Measurements from ENCODE around the gene PLEKHJ1.

Gene PLEKHJ1

DNA sequence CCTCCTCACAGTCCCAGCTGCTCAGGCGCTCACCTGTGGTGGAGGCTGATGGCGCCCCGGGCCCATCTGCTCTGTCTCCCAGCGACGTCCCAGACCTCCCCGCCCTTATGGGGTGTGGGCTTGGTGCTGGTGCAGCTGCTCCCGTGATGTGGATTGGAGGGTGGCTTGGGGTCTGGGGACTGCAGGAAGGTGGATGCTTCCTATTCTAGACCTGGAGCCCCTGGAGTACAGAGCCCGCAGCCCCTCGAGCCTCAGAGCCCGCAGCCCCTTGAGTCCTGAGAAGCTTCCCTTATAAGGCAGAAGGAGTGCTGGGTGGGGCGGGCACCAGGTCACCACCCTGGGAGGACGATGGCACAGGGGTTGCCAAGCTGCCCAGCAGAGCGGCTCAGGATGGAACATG is 40.8 kb downstream of the PLEKHJ1 start:
- DNase-seq, result no peak

DNA sequence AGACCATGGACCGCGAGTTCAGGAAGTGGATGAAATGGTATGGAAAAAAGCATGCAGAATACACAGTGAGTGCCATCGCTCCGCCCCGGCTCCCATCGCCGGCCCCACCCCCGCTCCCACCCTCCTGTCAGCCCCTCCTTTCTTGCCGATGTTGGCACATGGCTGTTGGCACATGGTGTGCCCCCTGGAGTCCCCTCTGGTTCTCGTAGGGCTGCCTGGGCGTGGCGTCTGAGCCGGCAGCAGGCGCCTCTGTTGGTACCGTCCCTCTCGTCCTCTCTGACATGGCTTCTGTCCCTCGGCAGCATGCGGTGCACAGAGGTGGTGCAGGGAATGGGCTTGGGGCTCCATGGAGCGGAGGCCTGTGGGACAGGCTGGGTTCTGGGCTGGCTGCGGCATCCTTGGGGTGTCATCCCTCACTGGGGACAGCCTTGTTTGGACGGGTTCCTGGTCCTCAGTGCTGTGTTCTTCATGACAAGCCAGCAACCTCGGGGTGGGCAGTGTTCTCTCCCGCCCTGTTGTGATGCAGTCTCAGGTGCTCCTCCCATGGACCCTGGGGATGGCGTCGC is 41.5 kb downstream of the PLEKHJ1 start:
- DNase-seq, result no peak

DNA sequence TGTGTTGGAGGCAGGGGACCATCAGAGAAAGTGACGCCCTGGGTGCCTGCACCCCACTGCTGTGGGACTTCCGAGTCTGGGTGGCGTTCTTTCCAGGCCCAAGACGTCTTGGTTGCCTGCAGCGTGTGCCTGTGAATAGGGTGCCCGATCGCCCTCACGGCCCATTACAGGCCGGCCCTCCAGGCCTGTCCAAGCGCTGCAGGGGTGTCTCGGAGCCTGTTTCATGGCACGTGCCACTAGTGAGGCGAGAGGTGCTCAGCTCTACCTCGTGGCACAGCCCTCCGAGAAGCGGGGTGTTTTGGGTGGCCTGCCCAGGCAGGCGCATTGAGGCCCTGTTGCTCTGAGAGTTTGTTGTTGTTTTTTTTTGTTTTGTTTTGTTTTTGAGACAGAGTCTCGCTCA is 42.3 kb downstream of the PLEKHJ1 start:
- no peak for DNase-seq

DNA sequence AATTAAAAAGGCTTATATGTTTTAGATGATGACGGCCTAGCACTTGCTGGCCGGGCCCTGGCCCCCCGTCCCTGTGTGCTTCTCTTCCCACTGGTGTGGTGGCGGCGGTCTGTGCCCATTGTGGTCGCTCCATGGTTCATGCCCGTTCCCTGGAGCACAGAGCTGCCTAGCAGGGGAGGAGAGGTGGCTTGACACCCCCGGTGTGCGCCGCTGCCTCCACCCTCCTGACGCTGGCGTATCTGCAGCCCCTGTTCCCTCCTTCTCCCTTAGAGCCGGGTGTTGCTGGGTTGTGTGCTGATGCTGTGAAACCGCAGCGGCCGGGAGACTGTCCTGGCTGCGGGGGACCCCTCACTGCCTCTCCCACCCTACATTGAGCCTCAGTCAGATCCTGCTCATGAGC is 43.3 kb downstream of the PLEKHJ1 start:
- no peak for DNase-seq

DNA sequence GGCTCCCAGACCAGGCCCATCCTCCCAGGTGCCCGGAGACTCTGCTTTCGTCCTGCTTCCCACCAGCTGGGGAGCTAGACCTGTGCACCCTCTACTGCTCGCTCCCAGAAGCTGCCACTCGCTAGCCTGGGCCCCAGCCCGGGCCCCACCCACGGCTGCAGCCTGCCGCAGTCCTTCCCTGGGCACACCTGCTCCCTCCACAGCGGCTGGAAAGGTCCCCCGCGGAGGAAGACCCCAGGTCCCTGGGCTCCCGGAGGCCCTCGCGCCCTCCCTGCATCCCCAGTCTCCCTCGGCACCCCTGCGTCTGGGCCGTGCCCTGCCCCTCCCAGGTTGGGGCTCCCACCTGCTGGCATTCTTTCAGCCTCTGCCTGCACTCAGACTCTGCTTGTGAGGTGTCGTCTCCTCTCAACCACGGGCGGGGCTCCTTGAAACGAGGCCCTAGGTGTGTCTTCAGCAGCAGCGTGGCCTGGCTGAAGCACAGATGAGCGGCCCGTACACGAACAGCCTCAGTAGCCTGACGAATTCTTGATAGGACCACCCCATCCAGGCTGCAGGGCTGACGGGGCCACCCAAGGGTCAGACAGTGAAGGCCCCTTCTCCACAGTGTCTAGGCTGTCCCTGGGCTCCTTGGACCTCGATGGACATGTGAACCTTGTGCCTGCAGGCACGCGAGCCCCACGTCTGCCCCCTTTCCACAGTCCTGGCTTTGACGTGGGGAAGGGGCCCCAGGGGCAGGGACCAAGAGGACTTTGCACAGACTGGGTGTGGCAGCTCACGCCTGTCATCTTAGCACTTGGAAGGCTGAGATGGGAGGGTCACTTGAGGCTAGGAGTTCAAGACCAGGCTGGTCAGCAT is 44.4 kb downstream of the PLEKHJ1 start:
- DNase-seq, result no peak

DNA sequence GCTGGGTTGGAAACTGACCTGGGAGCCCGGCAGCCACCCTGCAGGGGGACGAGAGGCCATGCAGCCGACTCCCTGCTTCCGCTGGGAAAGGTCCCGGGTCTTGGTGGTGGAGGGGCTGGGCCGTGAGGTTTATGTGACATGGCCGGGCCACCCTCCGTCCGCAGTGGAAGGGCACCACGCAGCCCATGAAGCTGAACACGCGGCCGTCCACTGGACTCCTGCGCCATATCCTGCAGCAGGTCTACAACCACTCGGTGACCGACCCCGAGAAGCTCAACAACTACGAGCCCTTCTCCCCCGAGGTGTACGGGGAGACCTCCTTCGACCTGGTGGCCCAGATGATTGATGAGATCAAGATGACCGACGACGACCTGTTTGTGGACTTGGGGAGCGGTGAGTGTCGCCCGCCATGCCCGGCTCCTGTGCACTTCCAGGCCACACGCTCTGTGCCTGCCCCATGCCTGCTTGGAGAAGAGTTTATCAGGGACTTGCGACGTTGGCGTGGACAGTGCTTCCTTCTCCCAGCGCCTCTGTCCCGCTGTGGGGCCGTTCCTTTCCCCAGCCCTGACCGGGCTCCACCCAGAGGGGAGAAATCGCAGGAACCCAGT is 45.2 kb downstream of the PLEKHJ1 start:
- no peak for DNase-seq

DNA sequence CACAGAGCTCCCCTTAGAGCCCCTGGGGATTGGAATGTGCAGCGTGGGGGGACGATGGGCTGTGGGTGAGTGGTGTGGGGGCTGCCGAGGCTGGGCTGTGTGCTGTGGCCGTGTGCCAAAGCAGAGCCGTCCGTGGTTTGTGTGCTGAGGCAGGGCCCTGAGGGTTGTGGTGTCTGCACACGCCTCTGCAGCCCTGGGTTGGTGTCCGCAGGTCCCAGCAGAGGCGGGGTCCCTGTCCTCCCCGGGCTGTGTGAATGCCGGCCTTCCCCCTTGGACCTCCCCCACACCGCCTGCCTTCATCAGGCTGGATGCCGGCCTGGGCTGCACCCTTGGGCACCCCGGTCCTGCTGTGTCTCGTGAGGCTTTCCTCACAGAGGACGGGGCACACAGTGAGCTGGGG is 46.2 kb downstream of the PLEKHJ1 start:
- DNase-seq, result no peak

DNA sequence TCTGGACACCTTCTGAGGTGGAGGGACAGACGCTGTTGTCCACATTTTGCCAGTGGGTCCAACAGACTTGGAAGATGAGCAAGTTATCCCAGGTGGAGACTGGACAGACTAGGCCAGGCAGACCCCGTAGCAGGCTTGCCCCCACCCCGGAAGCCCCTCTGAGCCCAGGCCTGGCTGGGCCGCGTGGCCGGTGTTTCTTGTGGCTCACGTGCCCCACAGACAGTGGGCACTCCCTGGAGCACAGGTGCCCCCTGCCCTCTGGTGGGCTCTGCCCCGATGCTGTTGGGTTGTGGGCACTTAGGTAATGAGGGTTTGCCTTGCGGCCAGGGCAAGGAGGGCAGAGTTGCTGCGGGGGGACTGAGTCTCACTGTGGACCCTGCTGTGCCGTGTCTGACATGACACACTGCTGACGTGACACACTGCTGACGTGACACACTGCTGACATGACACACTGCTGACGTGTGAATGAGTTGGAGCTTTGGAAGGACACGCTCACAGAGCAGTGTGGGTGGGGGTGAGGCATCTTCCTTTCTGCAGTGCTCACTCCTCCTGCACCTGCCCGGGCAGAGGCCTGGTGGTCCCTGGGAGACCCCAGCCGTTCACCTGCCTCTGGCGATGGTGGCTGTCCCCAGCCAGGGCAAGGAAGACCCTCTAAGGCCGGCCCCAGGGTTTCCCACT is 47.3 kb downstream of the PLEKHJ1 start:
- DNase-seq, result no peak

DNA sequence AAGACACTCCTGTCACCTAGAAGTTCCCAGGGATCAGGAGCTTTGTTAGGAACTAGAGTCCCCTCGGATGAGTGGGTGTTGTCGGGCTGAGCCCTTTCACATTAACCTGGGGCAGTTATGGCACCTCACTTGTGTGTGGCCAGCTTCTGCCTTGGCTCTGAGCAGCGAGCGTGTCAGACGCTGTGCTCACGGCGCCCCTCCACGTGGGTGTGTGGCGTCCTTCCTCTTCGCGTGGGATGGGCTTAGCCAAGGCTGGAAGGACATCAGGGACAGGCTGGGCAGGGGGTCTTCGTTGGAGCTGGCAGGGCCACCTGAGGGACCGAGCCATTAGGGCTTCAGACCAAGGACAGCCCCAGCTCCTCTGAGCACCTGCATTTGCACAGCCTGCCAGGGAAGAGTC is 49.0 kb downstream of the PLEKHJ1 start:
- DNase-seq, result no peak

DNA sequence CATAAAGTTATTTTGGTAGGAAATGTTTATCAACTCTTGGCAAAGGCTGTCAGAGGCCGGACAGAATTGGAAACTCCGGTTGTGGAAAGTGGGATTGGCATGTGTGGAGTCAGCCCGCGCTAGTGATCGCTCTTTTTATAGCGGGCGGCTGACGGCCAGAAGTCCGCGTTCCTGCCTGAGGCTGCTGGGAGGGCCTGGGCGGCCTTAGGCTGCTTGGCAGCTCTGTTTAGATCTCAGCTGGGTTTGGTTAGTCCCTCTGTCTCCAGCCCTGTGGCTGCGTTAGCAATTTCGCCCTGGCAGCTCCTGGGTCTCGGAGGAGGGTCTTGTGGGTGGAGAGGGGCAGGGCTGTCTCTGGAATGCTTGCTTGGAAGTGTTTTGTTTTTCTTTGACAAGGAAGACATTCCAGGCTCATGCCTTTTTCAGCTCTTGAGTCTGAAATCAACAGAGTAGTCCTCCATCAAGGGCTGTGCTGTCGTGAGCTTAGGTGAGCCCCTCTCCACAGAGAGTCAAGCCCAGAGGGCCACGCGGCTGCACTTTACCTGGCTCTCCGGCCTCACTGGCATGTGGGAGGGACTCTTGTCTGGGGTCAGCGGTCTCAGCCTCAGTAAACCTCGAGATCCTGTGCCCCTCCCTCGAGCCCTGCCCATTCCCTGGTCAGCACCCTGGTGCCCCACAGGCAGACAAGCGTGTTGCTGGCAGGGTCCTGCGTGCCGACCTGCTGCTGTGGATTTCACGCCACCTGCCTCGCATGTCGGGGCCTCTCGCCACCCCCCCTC is 49.9 kb downstream of the PLEKHJ1 start:
- no peak for DNase-seq

DNA sequence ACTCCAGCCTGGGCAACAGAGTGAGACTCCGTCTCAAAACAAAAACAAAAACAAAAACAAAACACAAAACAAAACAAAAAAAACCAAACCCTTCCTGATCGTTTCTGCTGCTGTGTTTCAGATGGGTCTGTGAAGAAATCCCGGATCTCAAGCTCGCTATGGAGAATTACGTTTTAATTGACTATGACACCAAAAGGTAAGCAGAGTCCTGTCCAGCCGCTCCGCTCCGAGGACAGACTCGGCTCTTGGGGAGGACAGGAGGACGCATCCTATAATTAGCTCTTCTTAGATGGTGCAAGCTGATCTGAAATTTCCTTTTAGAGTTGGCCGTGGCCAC is 50.4 kb downstream of the PLEKHJ1 start:
- DNase-seq, result no peak

DNA sequence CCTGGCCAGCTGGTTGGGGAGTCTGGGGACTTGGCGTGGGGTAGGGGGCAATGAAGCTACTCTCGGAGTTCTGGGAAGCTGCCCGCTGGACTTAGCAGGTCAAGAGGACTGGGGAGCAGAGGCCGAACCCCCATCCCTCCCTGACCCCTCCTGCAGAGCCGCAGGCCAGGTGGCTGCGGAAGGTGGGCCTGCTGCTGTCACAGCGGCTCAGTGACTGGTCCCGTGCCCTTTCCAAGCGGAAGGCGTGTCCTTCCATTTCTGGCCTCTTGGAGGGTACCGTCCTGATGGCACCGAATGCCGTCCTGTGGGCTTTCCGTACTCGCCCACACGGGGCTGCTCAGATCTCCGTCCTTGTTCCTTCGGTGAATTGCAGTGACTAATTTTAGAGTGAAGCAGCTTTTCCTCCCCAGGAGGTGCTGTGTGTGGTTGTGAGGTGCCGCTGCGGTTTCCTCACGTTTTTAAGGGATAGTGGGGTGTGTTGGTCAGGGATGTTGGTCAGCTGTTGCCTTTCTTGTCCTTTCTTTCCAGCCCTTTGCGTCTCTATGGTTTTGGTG is 51.6 kb downstream of the PLEKHJ1 start:
- DNase-seq, result no peak

Data from activated CD4-positive, alpha-beta T cell treated with anti-CD3 and anti-CD28 coated beads, Interleukin-2, amount 50 U/mL, for 1 hour (primary cell).